ENCODE results near the gene MZB1. TPM values are rescaled to one million over a fixed set of nuclear protein-coding genes. Genes with fewer than 3 reads are reported as not detected.

Gene MZB1
- total and polyA plus RNA-seq, 2 of the 8 experiments (the other 6 are each of a cell fraction or from before 2014, with no cell fraction given), result 0.39 to 0.47 TPM

- no peak for TF ChIP-seq NANOG (IDR thresholded peaks at IDR 0.05; ENCODE audit: insufficient read depth, low read depth, low read length, poor library complexity, severe bottlenecking)
- TF ChIP-seq SRF (IDR thresholded peaks at IDR 0.05; ENCODE audit: low read depth, low read length), result no peak
- TF ChIP-seq POU5F1 (IDR thresholded peaks at IDR 0.05; ENCODE audit: low read depth, low read length), result no peak
- TF ChIP-seq YY1 (IDR thresholded peaks at IDR 0.05; ENCODE audit: low read depth, low read length), result no peak
- TF ChIP-seq CREB1 (IDR thresholded peaks at IDR 0.05), result no peak
- TF ChIP-seq SIN3A (conservative IDR thresholded peaks at IDR 0.05 in 1 of 2, IDR thresholded peaks at IDR 0.05 in 1 of 2; ENCODE audit: low read depth in 1 of 2, low read length in 2 of 2), result no peak
- TF ChIP-seq KDM4A (IDR thresholded peaks at IDR 0.05; ENCODE audit: low read depth, low read length, severe bottlenecking), result no peak
Observed at GRCh38 chr5:139340051-139340450, 49.7 kb downstream of the MZB1 start (continued).

Other genes starting within 250 kb of the MZB1 start
- gene SIL1, start 191.5 kb downstream of the MZB1 start, total RNA-seq (2021; fragmentation: NEBNext Ultra II Directional; extraction: Animal tissue kit (Norgen Biotek cat#: 25700)), result 6.6 and 8.3 TPM in 2 replicates
- 12.8 and 13.9 TPM in 2 replicates for gene SIL1, start 191.5 kb downstream of the MZB1 start, polyA plus RNA-seq (2011; rRNA removed)
- 378 and 389 TPM in 2 replicates for gene MATR3, start 96.2 kb downstream of the MZB1 start, total RNA-seq (2021; fragmentation: NEBNext Ultra II Directional; extraction: Animal tissue kit (Norgen Biotek cat#: 25700))
- gene MATR3, start 96.2 kb downstream of the MZB1 start, polyA plus RNA-seq (2011; rRNA removed), result 90.6 and 116 TPM in 2 replicates
- gene PAIP2, start 48.1 kb downstream of the MZB1 start, total RNA-seq (2021; fragmentation: NEBNext Ultra II Directional; extraction: Animal tissue kit (Norgen Biotek cat#: 25700)), result 157 and 162 TPM in 2 replicates
- gene PAIP2, start 48.1 kb downstream of the MZB1 start, polyA plus RNA-seq (2011; rRNA removed), result 68.8 and 87.6 TPM in 2 replicates
- not detected in 2 replicates for gene SLC23A1, start 6.6 kb downstream of the MZB1 start, total RNA-seq (2021; fragmentation: NEBNext Ultra II Directional; extraction: Animal tissue kit (Norgen Biotek cat#: 25700))
- gene SLC23A1, start 6.6 kb downstream of the MZB1 start, polyA plus RNA-seq (2011; rRNA removed), result 0.03 TPM in 1 of 2 replicates, not detected in the other
- gene PROB1, start 5.2 kb upstream of the MZB1 start, total RNA-seq (2021; fragmentation: NEBNext Ultra II Directional; extraction: Animal tissue kit (Norgen Biotek cat#: 25700)), result 3.1 and 3.3 TPM in 2 replicates
- gene PROB1, start 5.2 kb upstream of the MZB1 start, polyA plus RNA-seq (2011; rRNA removed), result 0.89 and 1.9 TPM in 2 replicates
- gene SPATA24, start 14.2 kb upstream of the MZB1 start, total RNA-seq (2021; fragmentation: NEBNext Ultra II Directional; extraction: Animal tissue kit (Norgen Biotek cat#: 25700)), result 9.4 and 11.6 TPM in 2 replicates
- 4.4 and 5.8 TPM in 2 replicates for gene SPATA24, start 14.2 kb upstream of the MZB1 start, polyA plus RNA-seq (2011; rRNA removed)
- 22.0 and 29.2 TPM in 2 replicates for gene DNAJC18, start 49.6 kb upstream of the MZB1 start, total RNA-seq (2021; fragmentation: NEBNext Ultra II Directional; extraction: Animal tissue kit (Norgen Biotek cat#: 25700))
- 3.8 and 7.8 TPM in 2 replicates for gene DNAJC18, start 49.6 kb upstream of the MZB1 start, polyA plus RNA-seq (2011; rRNA removed)
- 2.7 and 3.3 TPM in 2 replicates for gene ECSCR, start 72.8 kb upstream of the MZB1 start, total RNA-seq (2021; fragmentation: NEBNext Ultra II Directional; extraction: Animal tissue kit (Norgen Biotek cat#: 25700))
- gene ECSCR, start 72.8 kb upstream of the MZB1 start, polyA plus RNA-seq (2011; rRNA removed), result 4.9 and 7.2 TPM in 2 replicates
- not detected in 2 replicates for gene SMIM33, start 81.1 kb upstream of the MZB1 start, total RNA-seq (2021; fragmentation: NEBNext Ultra II Directional; extraction: Animal tissue kit (Norgen Biotek cat#: 25700))
- not detected in 2 replicates for gene SMIM33, start 81.1 kb upstream of the MZB1 start, polyA plus RNA-seq (2011; rRNA removed)
- gene STING1, start 92.8 kb upstream of the MZB1 start, total RNA-seq (2021; fragmentation: NEBNext Ultra II Directional; extraction: Animal tissue kit (Norgen Biotek cat#: 25700)), result 0.26 and 0.42 TPM in 2 replicates
- 0.47 and 1.2 TPM in 2 replicates for gene STING1, start 92.8 kb upstream of the MZB1 start, polyA plus RNA-seq (2011; rRNA removed)
- 194 and 203 TPM in 2 replicates for gene UBE2D2, start 171.4 kb upstream of the MZB1 start, total RNA-seq (2021; fragmentation: NEBNext Ultra II Directional; extraction: Animal tissue kit (Norgen Biotek cat#: 25700))
- gene UBE2D2, start 171.4 kb upstream of the MZB1 start, polyA plus RNA-seq (2011; rRNA removed), result 57.8 and 66.9 TPM in 2 replicates